Endothelial cell of umbilical vein (primary cell): ENCODE results near the gene C1QTNF4. TPM values are rescaled to one million over a fixed set of nuclear protein-coding genes. Genes with fewer than 3 reads are reported as not detected.

ENCODE experiments used
- BruUV-seq: library from RNA; stranded (reverse); fragments of 400-500 nt; replicated peaks from 2 replicates; lab custom pipeline; 2021; lab: Mats Ljungman, UMichigan
- CTCF ChIA-PET: fragments of 300-600, 350-600 bp; sonication (Branson Sonifier 250); formaldehyde crosslinking; loops from one replicate; lab custom pipeline; 2021; ENCODE audit warnings: antibody characterized with exemption, inconsistent platforms; lab: Charles Lee
- POLR2A ChIA-PET: fragments of 300-600, 350-600 bp; sonication (Branson Sonifier 250); formaldehyde crosslinking; loops from one replicate; lab custom pipeline; 2021; ENCODE audit warnings: antibody characterized with exemption, inconsistent platforms; lab: Charles Lee
- DNase-seq: peaks from one replicate; pipeline ENCODE4 v3.0.0-alpha.2; 2011; ENCODE audit warnings: low read depth, low spot score
- FAIRE-seq: peaks from 2 replicates; lab custom pipeline; 2011; peaks lifted over from hg19 to GRCh38; lab: Jason Lieb, UNC
- H2AFZ ChIP-seq: 2 replicates; pipeline ENCODE4 v1.6.0; 2012; ENCODE audit warnings: low read depth, low read length, control low read depth, inconsistent platforms
- H3K27ac ChIP-seq: 2 replicates; pipeline ENCODE4 v1.5.1; 2011; ENCODE audit warnings: low read depth, mild to moderate bottlenecking, control low read depth, low read length, moderate library complexity; ENCODE audit not compliant: insufficient read depth
- H3K27me3 ChIP-seq, 2 experiments: 2 replicates each; pipeline versions ENCODE4 v1.6.0 to v1.6.1; 2011; ENCODE audit warnings: low read length in 2 of 2, mixed read lengths in 1 of 2; ENCODE audit not compliant: control insufficient read depth in 2 of 2, insufficient read depth in 2 of 2
- H3K36me3 ChIP-seq, 2 experiments: 2 replicates in 1 of 2; 3 replicates in 1 of 2; pipeline ENCODE4 v1.5.1; 2011; ENCODE audit warnings: low read length in 2 of 2, mild to moderate bottlenecking in 1 of 2, moderate library complexity in 1 of 2; ENCODE audit not compliant: control insufficient read depth in 2 of 2, insufficient read depth in 2 of 2; ENCODE audit errors: extremely low read depth in 1 of 2
- H3K4me1 ChIP-seq: 3 replicates; pipeline ENCODE4 v1.5.1; 2011; ENCODE audit warnings: mild to moderate bottlenecking, low read length; ENCODE audit not compliant: control insufficient read depth, insufficient read depth; ENCODE audit errors: extremely low read depth
- H3K4me2 ChIP-seq: 2 replicates; pipeline ENCODE4 v1.6.1; 2011; ENCODE audit warnings: low read length, control low read depth, mixed read lengths; ENCODE audit not compliant: insufficient read depth
- H3K4me3 ChIP-seq, 3 experiments: fragments of 200-600 bp in 1 of 3; sonication (generic), shearing (Covaris generic) in 1 of 3; replicated peaks in 1 of 3; 2 replicates each; pipeline ENCODE4 v1.5.1; 2011 to 2016; ENCODE audit warnings: control low read depth in 3 of 3, low read length in 3 of 3, mild to moderate bottlenecking in 2 of 3, inconsistent platforms in 1 of 3, low read depth in 1 of 3, moderate library complexity in 1 of 3; ENCODE audit not compliant: insufficient read depth in 1 of 3
- H3K79me2 ChIP-seq: 2 replicates; pipeline ENCODE4 v1.6.0; 2012; ENCODE audit warnings: low read length, inconsistent platforms; ENCODE audit not compliant: control insufficient read depth, insufficient read depth
- H3K9ac ChIP-seq: replicated peaks from 2 replicates; pipeline ENCODE3; 2011; ENCODE audit warnings: low read length, control low read depth; ENCODE audit not compliant: insufficient read depth; ENCODE audit errors: extremely low read depth
- H3K9me1 ChIP-seq: replicated peaks from 3 replicates; pipeline ENCODE4 v1.6.0; 2011; ENCODE audit warnings: mild to moderate bottlenecking, low read length; ENCODE audit not compliant: control insufficient read depth, insufficient read depth; ENCODE audit errors: extremely low read depth
- H3K9me3 ChIP-seq: replicated peaks from 2 replicates; pipeline ENCODE4 v1.5.1; 2012; ENCODE audit warnings: low read length, inconsistent platforms; ENCODE audit not compliant: control insufficient read depth, insufficient read depth
- H4K20me1 ChIP-seq: replicated peaks from 2 replicates; pipeline ENCODE3; 2011; ENCODE audit warnings: mild to moderate bottlenecking, low read length; ENCODE audit not compliant: control insufficient read depth, insufficient read depth; ENCODE audit errors: extremely low read depth
- EZH2 ChIP-seq: IDR thresholded peaks from 2 replicates; pipeline ENCODE4 v1.6.1; 2012; ENCODE audit warnings: borderline replicate concordance, low read depth, mild to moderate bottlenecking, moderate library complexity, low read length, inconsistent platforms; ENCODE audit not compliant: severe bottlenecking
- FOS ChIP-seq: IDR thresholded peaks from 2 replicates; pipeline ENCODE4 v1.6.1; 2011; ENCODE audit warnings: mild to moderate bottlenecking, low read length, moderate library complexity, borderline replicate concordance; ENCODE audit not compliant: insufficient read depth
- GATA2 ChIP-seq: IDR thresholded peaks from 2 replicates; pipeline ENCODE4 v1.7.0; 2011; ENCODE audit warnings: low read depth, mild to moderate bottlenecking, moderate library complexity, mixed read lengths, low read length; ENCODE audit not compliant: insufficient read length, insufficient read depth
- JUN ChIP-seq: IDR thresholded peaks from 2 replicates; pipeline ENCODE4 v1.6.1; 2011; ENCODE audit warnings: borderline replicate concordance, low read depth; ENCODE audit not compliant: insufficient read length, insufficient read depth
- MYC ChIP-seq: IDR thresholded peaks from one replicate; pipeline ENCODE4 v1.6.1; 2011; ENCODE audit warnings: mild to moderate bottlenecking, low read depth, low read length
- POLR2A ChIP-seq: IDR thresholded peaks from 2 replicates; pipeline ENCODE4 v1.6.1; 2012; ENCODE audit warnings: low read depth, mild to moderate bottlenecking, control low read depth, low read length
- POLR2AphosphoS5 ChIP-seq: IDR thresholded peaks from 2 replicates; pipeline ENCODE4 v1.6.1; 2012; ENCODE audit warnings: low read depth, mild to moderate bottlenecking, control low read depth, low read length, moderate library complexity; ENCODE audit not compliant: insufficient read depth
- dilution Hi-C: fragments of 300-500 bp; cut with MboI; formaldehyde crosslinking; loops from one replicate; pipeline ENCODE4 v1.15.0; 2019; ENCODE audit warnings: low sequenced_read_pairs; ENCODE audit not compliant: extremely low pct_ligation_motif_present
- intact Hi-C: fragments of 100-400 bp; cut with micrococcal nuclease; formaldehyde crosslinking; loops from one replicate; pipeline ENCODE4 v1.10.0; 2022
- polyA plus RNA-seq, 4 experiments: library from polyadenylated mRNA; depleted of rRNA in 3 of 4; stranded (reverse) in 3 of 4; unstranded in 1 of 4; fragments of >200 nt; gene quantifications; 2 replicates each; pipeline versions ENCODE4 v1.2.1 to v1.2.3, GENCODE V29; 2011 to 2012; ENCODE audit warnings: missing spikeins in 1 of 4
- total RNA-seq: library from RNA; stranded (reverse); gene quantifications from 2 replicates; pipeline ENCODE4 v1.2.3, GENCODE V29; 2021
- TF ChIP-seq, protein P1 (sequence below): IDR thresholded peaks from 2 replicates; pipeline ENCODE4 v1.6.1; 2011; ENCODE audit not compliant: insufficient read depth, insufficient read length
- TF ChIP-seq, protein P2 (sequence below), 2 donors: IDR thresholded peaks; 1 replicate in 1 of 2; 2 replicates in 1 of 2; pipeline ENCODE4 v1.5.1; 2011; ENCODE audit warnings: low read length in 2 of 2, mild to moderate bottlenecking in 2 of 2, moderate library complexity in 2 of 2, control low read depth in 1 of 2, inconsistent platforms in 1 of 2, low read depth in 1 of 2; ENCODE audit not compliant: insufficient read depth in 1 of 2; ENCODE audit errors: extremely low read depth in 1 of 2

C1QTNF4 gene
- total and polyA plus RNA-seq, 2 donors (not counting 3 experiments of a cell fraction or from before 2014, with no cell fraction given): 1.7 to 5.4 TPM

GRCh38 chr11:47571357-47571729 is 22.9 kb downstream of the C1QTNF4 start:
- ChIA-PET POLR2A (no interaction called here), CTCF (no interaction called here)
- Histone ChIP-seq H3K4me3 (no peak overlapping the region), H4K20me1 (peaks cover 3% of the 10 kb centered on the region), H2AFZ (no peak overlapping the region), H3K27ac (no peak overlapping the region), H3K9me1 (no peaks in the 10 kb centered on the region), H3K27me3 (no peaks in the 10 kb centered on the region), H3K9ac (no peak overlapping the region), H3K4me2 (no peak overlapping the region), H3K79me2 (peaks cover 26% of the 10 kb centered on the region), H3K36me3 (peaks cover 8 to 15% of the 10 kb centered on the region in 2 experiments), H3K4me1 (peaks cover 7% of the 10 kb centered on the region), H3K9me3 (no peaks in the 10 kb centered on the region)
- no TSS peak for BruUV-seq
- dilution Hi-C loops (no loop called here), intact Hi-C loops (no loop called here)
- DNase-seq (no peak), FAIRE-seq (no peak)
- TF ChIP-seq EZH2 (no peak), POLR2A (no peak), FOS (no peak), POLR2AphosphoS5 (no peak), JUN (no peak), MYC (no peak)
- TF ChIP-seq, protein P1, sequence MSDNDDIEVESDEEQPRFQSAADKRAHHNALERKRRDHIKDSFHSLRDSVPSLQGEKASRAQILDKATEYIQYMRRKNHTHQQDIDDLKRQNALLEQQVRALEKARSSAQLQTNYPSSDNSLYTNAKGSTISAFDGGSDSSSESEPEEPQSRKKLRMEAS: no peak

- Histone ChIP-seq H3K36me3 (peaks cover 8 to 15% of the 10 kb centered on the region in 2 experiments), H3K9me1 (no peaks in the 10 kb centered on the region), H4K20me1 (peaks cover 3% of the 10 kb centered on the region), H3K4me2 (no peak overlapping the region), H3K79me2 (peaks cover 31% of the 10 kb centered on the region), H3K27me3 (no peaks in the 10 kb centered on the region), H3K9me3 (no peaks in the 10 kb centered on the region), H3K27ac (no peak overlapping the region), H3K9ac (no peak overlapping the region), H3K4me3 (no peak overlapping the region), H3K4me1 (peaks cover 7% of the 10 kb centered on the region), H2AFZ (no peak overlapping the region)
- no peak for TF ChIP-seq POLR2AphosphoS5
- no peak for TF ChIP-seq JUN
- no peak for TF ChIP-seq EZH2
- TF ChIP-seq MYC: no peak
- TF ChIP-seq FOS: no peak
- TF ChIP-seq, protein P2, sequence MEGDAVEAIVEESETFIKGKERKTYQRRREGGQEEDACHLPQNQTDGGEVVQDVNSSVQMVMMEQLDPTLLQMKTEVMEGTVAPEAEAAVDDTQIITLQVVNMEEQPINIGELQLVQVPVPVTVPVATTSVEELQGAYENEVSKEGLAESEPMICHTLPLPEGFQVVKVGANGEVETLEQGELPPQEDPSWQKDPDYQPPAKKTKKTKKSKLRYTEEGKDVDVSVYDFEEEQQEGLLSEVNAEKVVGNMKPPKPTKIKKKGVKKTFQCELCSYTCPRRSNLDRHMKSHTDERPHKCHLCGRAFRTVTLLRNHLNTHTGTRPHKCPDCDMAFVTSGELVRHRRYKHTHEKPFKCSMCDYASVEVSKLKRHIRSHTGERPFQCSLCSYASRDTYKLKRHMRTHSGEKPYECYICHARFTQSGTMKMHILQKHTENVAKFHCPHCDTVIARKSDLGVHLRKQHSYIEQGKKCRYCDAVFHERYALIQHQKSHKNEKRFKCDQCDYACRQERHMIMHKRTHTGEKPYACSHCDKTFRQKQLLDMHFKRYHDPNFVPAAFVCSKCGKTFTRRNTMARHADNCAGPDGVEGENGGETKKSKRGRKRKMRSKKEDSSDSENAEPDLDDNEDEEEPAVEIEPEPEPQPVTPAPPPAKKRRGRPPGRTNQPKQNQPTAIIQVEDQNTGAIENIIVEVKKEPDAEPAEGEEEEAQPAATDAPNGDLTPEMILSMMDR (IDR thresholded peaks at IDR 0.05; ENCODE audit: extremely low read depth in 1 of 2, insufficient read depth in 1 of 2, low read depth in 1 of 2, low read length in 2 of 2): no peak
- TF ChIP-seq, protein P1: no peak
- no peak for TF ChIP-seq POLR2A
- TF ChIP-seq GATA2: no peak
- FAIRE-seq: no peak
- no TSS peak for BruUV-seq
- intact Hi-C loops (no loop called here), dilution Hi-C loops (no loop called here)
- DNase-seq: no peak
- POLR2A ChIA-PET: no interaction called here
- CTCF ChIA-PET: interaction anchor here (1.2 kb wide), 1 partner anchor 70 kb away, joined by 3 read pairs; no protein-coding TSS in a partner anchor
Observed at GRCh38 chr11:47570651-47571356, 23.4 kb downstream of the C1QTNF4 start.
